COR-L47 (cell line): ENCODE measurements around the gene FOXC1.

Experiments used
- DNase-seq: peaks from one replicate; lab custom pipeline; 2025; lab: John Stamatoyannopoulos, UW

FOXC1 gene

GRCh38 chr6:1612299-1612973 is 2.7 kb downstream of the FOXC1 start:
- DNase-seq = no peak

GRCh38 chr6:1612974-1613306 is 3.2 kb downstream of the FOXC1 start:
- no peak for DNase-seq

GRCh38 chr6:1613346-1613687 is 3.6 kb downstream of the FOXC1 start:
- DNase-seq = no peak

- no peak for DNase-seq
These were observed 4.2 kb downstream of the FOXC1 start for GRCh38 chr6:1613688-1614447.

- DNase-seq = no peak
These were observed 4.9 kb downstream of the FOXC1 start for GRCh38 chr6:1614448-1615150.

- DNase-seq = no peak
These were observed 5.6 kb downstream of the FOXC1 start for GRCh38 chr6:1615151-1615852.

- DNase-seq = no peak
These were observed 6.2 kb downstream of the FOXC1 start for GRCh38 chr6:1615853-1616420.

- DNase-seq = no peak
These were observed 7.2 kb downstream of the FOXC1 start for GRCh38 chr6:1616701-1617463.

- no peak for DNase-seq
These were observed 8.0 kb downstream of the FOXC1 start for GRCh38 chr6:1617466-1618310.

GRCh38 chr6:1618311-1619097 is 8.8 kb downstream of the FOXC1 start:
- DNase-seq = no peak

GRCh38 chr6:1619098-1619672 is 9.5 kb downstream of the FOXC1 start:
- DNase-seq = no peak

- no peak for DNase-seq
These were observed 10.2 kb downstream of the FOXC1 start for GRCh38 chr6:1619673-1620503.

- no peak for DNase-seq
These were observed 10.9 kb downstream of the FOXC1 start for GRCh38 chr6:1620504-1621069.

- DNase-seq = no peak
These were observed 11.5 kb downstream of the FOXC1 start for GRCh38 chr6:1621070-1621701.

GRCh38 chr6:1622220-1622850 is 12.6 kb downstream of the FOXC1 start:
- no peak for DNase-seq

GRCh38 chr6:1622851-1623768 is 13.4 kb downstream of the FOXC1 start:
- no peak for DNase-seq
